ENCODE data around the gene RBMS3. TPM values are rescaled to one million over a fixed set of nuclear protein-coding genes. Genes with fewer than 3 reads are reported as not detected.

The RBMS3 gene
- total RNA-seq, 4 donors from 2014 or later = 2.8 to 77.6 (median 13.7) TPM

- Histone ChIP-seq H3K4me1 (no peaks in the 10 kb centered on the region), H3K27me3 (no peaks in the 10 kb centered on the region), H3K9me3 (no peaks in the 10 kb centered on the region), H3K27ac (peak overlapping the region in 2 of 4 donors; percentile 9 to 20), H3K4me3 (no peak overlapping the region), H3K36me3 (no peaks in the 10 kb centered on the region)
- TF ChIP-seq POLR2A (IDR thresholded peaks at IDR 0.05) (no peak), CTCF (IDR thresholded peaks at IDR 0.05) (no peak)
- DNase-seq = no peak
These were observed 430.4 kb downstream of the RBMS3 start for GRCh38 chr3:29711255-29711771.

- TF ChIP-seq CTCF (IDR thresholded peaks at IDR 0.05) = no peak
- TF ChIP-seq POLR2A (IDR thresholded peaks at IDR 0.05) = no peak
- DNase-seq = no peak
- Histone ChIP-seq H3K9me3 (no peaks in the 10 kb centered on the region), H3K27me3 (no peaks in the 10 kb centered on the region), H3K27ac (no peak overlapping the region), H3K4me1 (no peaks in the 10 kb centered on the region), H3K36me3 (no peaks in the 10 kb centered on the region), H3K4me3 (no peak overlapping the region)
These were observed 435.3 kb downstream of the RBMS3 start for GRCh38 chr3:29716213-29716612.

GRCh38 chr3:29718661-29719065 is 437.8 kb downstream of the RBMS3 start:
- no peaks in the 10 kb centered on the region for H3K9me3 ChIP-seq
- no peak for DNase-seq
- TF ChIP-seq POLR2A (IDR thresholded peaks at IDR 0.05) (no peak), CTCF (IDR thresholded peaks at IDR 0.05) (no peak)
- no peaks in the 10 kb centered on the region for H3K27me3 ChIP-seq
- H3K36me3 ChIP-seq = no peaks in the 10 kb centered on the region
- H3K27ac ChIP-seq = no peak overlapping the region
- H3K4me1 ChIP-seq = no peaks in the 10 kb centered on the region
- H3K4me3 ChIP-seq = no peak overlapping the region

- Histone ChIP-seq H3K9me3 (no peaks in the 10 kb centered on the region), H3K4me3 (no peak overlapping the region), H3K27me3 (no peaks in the 10 kb centered on the region), H3K27ac (no peak overlapping the region), H3K4me1 (no peaks in the 10 kb centered on the region), H3K36me3 (no peaks in the 10 kb centered on the region)
- no peak for TF ChIP-seq CTCF (IDR thresholded peaks at IDR 0.05)
- TF ChIP-seq POLR2A (IDR thresholded peaks at IDR 0.05) = no peak
- DNase-seq = no peak
These were observed 439.8 kb downstream of the RBMS3 start for GRCh38 chr3:29720665-29721064.

- TF ChIP-seq CTCF (IDR thresholded peaks at IDR 0.05) (no peak), POLR2A (IDR thresholded peaks at IDR 0.05) (no peak)
- DNase-seq = no peak
These were observed 440.9 kb downstream of the RBMS3 start for GRCh38 chr3:29721789-29722188.

GRCh38 chr3:29731050-29731449 is 450.2 kb downstream of the RBMS3 start:
- DNase-seq = no peak
- TF ChIP-seq CTCF (IDR thresholded peaks at IDR 0.05) = no peak
- TF ChIP-seq POLR2A (IDR thresholded peaks at IDR 0.05) = no peak
- H3K4me1 ChIP-seq = no peaks in the 10 kb centered on the region
- H3K9me3 ChIP-seq = no peaks in the 10 kb centered on the region
- no peak overlapping the region for H3K27ac ChIP-seq
- H3K4me3 ChIP-seq = no peak overlapping the region
- no peaks in the 10 kb centered on the region for H3K36me3 ChIP-seq
- no peaks in the 10 kb centered on the region for H3K27me3 ChIP-seq

More at GRCh38 chr3:29721789-29722188, 440.9 kb downstream of the RBMS3 start:
- no peaks in the 10 kb centered on the region for H3K9me3 ChIP-seq
- no peaks in the 10 kb centered on the region for H3K27me3 ChIP-seq
- H3K4me3 ChIP-seq = no peak overlapping the region
- no peaks in the 10 kb centered on the region for H3K36me3 ChIP-seq
- no peak overlapping the region for H3K27ac ChIP-seq
- H3K4me1 ChIP-seq = no peaks in the 10 kb centered on the region
